ENCODE data around the gene TCF4.

Gene TCF4

DNA sequence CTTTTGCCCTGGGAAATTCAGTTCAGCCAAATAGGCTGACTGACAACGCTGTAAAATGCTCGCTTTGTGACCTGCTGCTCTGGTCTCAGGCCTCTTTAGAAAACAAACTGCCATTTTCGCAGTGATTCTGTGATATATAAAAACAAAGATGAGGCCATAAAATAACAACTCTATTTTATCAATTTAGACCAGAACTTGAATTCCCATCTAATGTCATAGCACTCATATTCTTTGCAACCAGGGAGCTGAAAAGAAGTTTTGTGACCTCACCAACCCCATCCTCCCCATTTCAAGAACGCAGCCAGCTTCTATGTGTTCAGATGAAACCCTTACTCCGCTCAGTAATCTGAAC, 40.3 kb downstream of the TCF4 start:
- no peak for DNase-seq (ENCODE audit: low read depth in 2 of 2, low spot score in 1 of 2)

DNA sequence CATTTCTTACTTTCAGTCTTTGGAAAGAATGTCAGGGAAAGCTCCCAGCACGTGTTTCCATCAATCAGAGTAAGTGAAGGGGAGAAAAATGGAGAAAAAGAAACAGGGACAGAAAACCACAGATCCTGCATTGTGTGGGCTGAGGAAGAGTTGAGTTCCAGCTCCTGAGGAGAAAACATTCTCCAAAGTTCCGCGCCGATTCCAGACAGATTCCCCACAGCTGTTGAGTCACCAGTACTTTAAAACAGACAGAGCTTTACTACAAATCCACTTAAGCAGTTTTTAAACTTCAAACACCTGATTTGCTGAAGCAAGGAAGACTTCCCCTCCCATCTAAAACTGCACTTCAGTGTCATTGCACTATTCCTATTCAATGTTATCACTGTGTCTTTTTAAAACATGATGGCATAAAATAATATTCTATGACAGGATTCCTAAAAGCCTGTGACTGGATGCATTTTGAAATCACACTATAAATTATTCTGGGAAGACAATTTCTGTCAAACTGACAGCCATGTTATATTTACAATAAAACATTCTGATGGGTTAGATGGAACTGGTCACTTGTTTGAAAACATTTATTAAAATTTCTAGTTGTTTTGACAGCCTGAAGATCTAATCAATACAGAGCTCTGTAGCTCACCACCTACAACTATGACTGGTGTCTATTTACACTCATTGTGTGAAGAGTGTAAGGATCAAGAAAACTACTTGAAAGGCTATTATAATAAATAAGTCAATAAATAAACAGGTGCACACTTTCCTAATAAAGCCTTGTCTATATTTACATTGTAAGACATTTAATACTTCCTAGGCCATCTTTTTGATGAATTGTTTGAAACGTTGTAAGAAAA, 40.9 kb downstream of the TCF4 start:
- DNase-seq (ENCODE audit: low read depth in 2 of 2, low spot score in 1 of 2) = no peak

DNA sequence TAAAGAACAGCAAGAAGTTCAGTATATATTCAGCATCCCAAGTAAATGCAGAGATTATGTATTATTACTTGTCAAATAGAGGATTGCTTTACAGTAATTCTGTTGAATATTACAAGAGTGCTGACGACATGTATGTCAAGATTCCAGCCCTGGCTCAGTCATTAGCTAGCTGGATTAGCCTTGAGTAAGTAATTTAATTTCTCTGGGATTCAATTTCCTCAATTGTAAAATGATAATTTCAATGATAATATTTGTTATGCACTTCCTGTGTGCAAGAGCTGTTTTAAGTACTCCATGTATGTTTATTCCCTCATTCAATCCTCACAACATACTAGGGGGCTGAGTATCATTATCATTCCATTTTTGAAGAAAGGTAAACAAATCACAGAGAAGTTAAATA, 44.0 kb downstream of the TCF4 start:
- no peak for DNase-seq (ENCODE audit: low read depth in 2 of 2, low spot score in 1 of 2)

DNA sequence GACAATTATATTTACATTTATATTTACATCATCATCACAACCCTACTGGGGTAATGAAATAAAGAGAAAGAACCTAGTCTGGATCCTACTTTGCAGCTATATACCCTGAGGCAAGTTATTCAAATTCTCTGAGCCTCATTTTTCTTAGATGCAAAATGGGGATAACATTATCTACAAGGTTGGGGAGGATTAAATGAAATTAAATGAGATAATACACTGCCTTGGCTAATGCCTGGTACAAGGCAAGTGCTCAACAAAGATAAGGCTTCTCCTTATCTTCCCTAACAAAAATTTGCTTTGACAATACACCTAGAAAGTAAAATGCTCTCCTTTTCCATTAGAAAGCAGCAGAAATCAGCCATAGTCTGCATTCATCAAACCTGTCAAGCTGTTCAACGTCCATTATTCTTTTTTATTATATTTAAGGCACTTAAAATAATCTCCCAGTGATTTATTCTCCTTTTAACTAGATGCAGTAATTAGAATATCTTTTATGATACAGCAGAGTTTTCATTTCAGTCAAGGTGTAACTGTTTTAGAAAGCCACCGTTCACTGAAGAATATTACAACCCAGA, 44.8 kb downstream of the TCF4 start:
- no peak for DNase-seq (ENCODE audit: low read depth in 2 of 2, low spot score in 1 of 2)

DNA sequence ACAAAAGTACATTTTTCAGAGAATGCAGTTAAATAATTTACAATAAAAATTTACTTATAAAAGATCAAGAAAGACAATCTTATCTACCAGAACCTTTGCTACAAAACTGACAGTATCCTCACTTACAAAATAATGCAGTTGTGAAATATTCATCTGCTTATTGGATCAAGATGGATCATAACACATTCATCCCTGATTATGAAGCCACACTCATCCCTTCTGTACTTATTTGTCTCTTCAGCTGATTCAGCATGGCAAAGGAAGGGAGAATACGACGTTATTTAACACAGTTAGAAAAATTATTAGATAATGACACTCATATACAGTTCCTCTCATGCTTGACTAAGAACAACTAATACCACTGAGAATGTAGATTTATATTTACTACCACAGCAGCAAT, 46.4 kb downstream of the TCF4 start:
- DNase-seq (ENCODE audit: low read depth in 2 of 2, low spot score in 1 of 2) = no peak

DNA sequence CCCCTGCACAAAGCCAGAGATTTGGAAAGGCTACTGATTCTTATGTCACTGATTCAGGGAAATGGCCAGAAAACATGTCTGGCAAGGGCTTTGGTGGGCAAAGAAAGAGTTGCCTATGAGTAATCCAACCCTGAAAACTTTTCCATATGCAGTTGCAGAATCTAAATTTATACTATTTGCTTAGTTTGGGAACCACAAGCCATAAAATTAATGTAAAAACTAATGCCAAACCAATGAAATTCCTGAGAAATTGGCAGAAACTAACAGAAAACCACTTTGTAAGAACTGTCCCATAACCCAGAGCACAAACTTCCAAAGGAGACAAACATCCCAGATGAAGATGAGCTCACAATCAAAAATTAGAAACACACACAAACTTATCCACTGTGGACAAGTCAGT, 48.8 kb downstream of the TCF4 start:
- no peak for DNase-seq (ENCODE audit: low read depth in 2 of 2, low spot score in 1 of 2)

DNA sequence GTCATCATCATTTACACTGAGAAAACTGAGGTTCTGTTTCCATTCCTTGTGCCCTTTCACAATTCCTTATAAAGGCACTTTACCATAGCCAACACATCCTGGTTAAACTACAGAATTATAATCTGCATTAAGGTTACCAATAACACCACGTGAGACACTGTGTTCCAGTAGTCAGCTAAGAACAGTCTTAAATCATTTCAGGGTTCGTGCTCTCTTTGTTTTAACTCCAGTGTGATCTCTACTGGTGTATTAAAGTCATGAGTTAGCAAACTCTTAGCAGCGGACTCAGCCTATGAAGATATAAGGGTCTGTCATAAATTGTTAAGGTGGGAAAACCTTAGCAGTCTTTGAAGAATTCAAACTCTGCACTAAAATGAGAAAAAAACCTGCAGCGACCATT, 53.0 kb downstream of the TCF4 start:
- no peak for DNase-seq (ENCODE audit: low read depth in 2 of 2, low spot score in 1 of 2)

DNA sequence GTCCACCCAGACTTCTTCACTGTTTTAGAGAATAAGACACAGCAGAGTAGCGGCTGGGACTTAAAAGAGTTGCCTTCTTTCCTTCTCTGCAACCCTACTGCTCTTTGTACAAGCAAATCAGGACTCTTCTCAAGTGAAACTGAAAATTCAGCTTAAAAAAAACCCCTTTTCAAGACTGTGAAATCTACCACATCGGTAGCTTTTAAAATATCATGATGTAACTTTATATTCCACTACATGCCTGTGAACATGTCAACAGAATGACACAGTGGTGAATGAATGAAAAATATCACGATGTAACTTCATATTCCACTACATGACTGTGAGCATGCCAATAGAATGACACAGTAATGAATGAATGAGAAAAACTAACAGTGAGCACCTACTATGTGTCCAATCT, 53.4 kb downstream of the TCF4 start:
- DNase-seq (ENCODE audit: low read depth in 2 of 2, low spot score in 1 of 2) = no peak

DNA sequence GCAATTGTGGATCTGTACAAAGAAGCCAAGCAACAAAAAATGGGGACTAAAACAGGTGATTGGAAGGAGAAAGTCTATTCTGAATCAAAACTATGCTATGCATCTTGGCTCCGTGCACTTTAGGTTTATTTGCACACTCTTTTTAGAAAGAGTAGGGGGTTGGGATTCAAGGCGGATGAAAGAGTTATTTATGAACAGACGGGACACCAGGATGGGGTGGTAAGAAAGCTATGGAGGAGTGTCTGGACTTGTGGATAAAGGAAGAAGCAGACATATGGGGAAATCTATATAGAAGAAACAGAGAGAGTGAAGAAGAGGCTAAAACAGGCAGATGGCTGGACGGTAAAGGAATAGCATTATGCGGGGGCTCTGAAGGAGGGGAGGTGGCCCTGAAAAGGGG, 57.8 kb downstream of the TCF4 start:
- DNase-seq (ENCODE audit: low read depth in 2 of 2, low spot score in 1 of 2) = no peak

DNA sequence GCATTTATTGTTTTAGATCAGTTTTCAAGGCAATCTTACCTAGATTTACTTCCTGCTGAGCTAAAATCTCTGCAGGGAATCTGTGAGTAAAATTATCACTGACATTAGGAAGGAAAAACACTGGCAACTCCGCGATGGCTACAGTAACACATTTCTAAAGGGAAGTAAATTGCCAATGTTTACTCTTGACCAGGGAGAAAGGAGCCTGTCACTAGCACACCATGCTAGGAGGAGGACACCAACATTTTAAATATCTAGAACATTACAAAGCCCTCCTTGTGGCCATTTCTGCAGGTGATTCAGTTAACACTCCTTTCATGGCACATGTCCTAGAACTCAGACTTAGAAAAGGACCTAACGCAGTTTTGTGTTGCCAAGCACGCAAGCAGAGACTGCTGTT, 58.4 kb downstream of the TCF4 start:
- DNase-seq (ENCODE audit: low read depth in 2 of 2, low spot score in 1 of 2) = no peak

DNA sequence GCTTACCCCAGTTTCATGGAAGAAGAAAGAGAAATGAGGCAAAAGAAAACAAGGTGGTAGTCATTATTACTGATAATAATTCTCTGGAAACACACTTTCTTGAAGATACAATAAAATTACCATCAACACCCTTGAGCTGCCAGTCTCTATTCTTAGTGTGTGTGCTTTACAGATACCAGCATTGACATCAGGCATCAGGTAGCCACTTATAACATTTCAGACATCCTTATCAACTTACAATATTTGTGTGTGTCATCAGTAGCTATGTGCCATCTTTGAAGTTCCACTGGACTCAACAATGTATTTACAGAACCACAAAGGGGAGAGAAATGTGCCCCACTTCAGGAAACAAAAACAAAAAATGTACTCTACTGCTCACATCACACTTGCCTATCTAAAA, 62.1 kb downstream of the TCF4 start:
- no peak for DNase-seq (ENCODE audit: low read depth in 2 of 2, low spot score in 1 of 2)

DNA sequence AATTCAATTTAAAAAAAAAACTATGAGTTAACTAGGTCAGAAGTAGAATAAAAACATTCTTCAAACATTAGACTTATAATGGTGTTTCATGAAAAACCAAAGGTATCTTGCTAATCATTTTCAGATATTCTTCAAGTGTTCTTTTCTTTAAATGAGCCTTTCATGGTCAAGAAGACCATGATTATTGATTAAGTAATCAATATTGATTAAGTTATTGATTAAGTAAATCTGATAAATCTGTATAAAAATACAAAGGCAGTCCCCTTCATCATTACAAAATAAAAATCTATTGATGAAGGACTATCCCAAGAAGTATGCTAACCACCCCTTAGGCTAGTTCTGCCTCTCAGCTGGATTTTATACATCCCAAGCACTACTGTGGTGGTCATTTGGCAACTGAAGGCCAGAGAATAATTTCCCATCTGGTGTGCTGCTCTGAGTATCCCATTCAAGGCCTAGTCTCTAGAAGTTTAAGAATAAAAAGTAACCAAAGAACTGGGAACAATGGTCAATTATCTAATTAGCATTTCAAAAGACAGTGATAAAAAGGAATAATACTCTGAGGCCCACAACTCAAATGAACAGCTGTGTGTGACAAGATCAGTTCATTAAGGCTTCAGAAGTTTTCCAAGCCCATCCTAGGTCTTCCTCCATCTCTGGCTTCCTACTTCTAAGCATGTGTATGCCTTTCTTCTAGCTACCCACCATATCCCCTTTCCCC, 63.5 kb downstream of the TCF4 start:
- DNase-seq (ENCODE audit: low read depth in 2 of 2, low spot score in 1 of 2) = no peak

DNA sequence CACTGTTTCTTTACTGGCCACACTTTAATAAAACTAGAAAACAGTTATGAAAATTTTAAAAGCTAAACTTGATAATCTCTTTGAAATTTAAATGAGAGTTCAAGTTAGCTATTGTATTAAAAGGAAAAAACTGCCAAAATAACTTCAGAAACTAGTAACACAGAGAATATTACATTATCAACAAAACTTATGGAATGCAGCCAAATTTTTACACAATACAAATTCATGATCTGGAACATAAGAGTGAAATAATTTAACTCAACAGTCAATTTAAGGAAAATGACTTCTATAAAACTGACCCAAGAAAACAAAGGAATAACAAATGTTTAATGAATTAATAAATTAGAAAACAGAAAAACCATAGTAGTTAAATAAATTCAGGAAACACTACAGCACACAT, 65.0 kb downstream of the TCF4 start:
- DNase-seq (ENCODE audit: low read depth in 2 of 2, low spot score in 1 of 2) = no peak

DNA sequence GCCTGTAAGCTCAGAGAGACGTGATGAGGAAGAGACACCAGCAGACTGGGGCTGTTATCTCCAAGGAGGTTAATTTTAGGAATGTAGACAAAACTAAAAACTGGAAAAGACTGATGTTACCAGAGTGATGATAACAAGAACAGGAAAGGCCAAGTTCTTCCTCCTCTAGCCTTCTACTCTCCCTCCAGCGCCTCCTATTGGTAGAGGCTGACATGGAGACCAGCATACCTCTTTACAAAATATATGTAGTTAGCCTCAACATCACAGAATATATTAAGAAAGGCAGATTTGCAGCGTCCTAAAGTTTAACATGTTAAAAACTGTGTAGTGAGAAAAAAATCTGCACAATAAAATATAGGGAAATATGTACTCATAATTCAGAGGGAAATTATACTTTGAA, 66.0 kb downstream of the TCF4 start:
- no peak for DNase-seq (ENCODE audit: low read depth in 2 of 2, low spot score in 1 of 2)

DNA sequence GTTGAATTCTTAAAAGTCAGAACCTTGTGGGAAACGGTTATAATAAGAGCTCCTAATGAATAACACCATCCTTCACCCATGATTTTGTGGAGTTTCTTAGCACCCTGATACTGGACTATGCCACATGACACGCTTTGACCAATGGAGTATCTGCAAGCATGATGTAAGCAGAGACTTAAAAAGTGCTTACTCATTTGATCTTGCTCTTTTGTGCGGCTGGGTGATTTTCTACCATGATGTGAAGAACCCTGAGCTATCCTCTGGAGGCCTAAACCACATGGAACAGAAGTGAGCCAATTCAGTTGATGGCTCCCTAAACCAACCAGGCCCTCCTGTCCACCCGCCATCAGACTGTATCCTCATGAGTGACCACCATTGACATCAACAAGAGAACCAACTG, 70.9 kb downstream of the TCF4 start:
- DNase-seq (ENCODE audit: low read depth in 2 of 2, low spot score in 1 of 2) = no peak

DNA sequence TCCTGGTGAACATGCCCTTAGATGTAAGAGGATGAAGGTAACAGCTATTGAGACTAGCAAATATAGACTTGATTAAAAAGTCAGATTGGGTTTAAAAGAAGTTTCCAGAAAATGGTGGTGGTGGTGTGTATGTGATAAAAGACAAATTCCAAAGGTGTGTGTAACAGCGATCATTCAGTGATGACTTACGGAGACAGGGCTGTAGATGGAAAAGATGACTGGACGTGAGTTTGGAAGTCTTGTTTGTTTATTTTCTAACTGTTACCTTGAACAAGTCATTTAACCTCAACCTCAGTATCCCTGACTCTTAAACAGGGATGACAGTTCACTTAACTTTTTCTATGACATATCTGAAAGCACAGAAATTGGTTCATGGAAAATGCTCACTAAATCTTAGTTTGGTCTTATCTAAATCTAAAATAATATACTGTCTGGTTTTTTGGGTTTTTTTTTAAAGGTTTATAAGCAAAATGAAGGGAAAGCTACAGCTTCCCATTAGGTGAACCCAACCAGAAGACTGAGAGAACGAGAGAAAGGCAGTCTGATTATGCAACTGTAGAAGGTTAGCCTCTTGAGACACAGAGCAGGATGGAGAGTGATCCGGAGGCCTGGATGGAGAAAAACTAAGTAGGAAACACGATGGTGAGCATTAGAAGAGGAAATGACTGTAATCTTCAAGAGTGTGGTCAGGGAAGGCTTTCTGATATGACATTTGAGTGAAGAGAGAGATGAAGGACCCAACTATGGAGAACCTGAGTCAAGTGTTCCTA, 71.9 kb downstream of the TCF4 start:
- no peak for DNase-seq (ENCODE audit: low read depth in 2 of 2, low spot score in 1 of 2)

DNA sequence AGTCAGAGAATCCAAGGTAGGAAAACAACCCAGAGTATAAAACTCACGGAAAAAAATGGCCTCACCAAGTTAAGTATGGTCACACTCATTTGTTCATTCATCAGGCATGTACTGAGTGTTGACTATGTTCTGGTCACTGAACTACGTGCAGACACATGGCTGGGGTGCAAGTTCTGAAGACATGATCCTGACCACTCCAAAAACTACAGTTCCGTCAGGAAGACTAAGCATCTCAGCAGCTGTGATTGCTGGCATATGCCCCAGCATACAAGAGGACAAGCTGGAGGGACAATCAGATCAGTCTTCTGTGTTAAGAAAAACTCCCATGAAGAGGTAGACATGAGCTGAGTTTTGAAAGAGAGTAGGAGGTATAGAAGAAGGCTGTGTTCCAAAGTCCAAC, 72.8 kb downstream of the TCF4 start:
- DNase-seq (ENCODE audit: low read depth in 2 of 2, low spot score in 1 of 2) = no peak

DNA sequence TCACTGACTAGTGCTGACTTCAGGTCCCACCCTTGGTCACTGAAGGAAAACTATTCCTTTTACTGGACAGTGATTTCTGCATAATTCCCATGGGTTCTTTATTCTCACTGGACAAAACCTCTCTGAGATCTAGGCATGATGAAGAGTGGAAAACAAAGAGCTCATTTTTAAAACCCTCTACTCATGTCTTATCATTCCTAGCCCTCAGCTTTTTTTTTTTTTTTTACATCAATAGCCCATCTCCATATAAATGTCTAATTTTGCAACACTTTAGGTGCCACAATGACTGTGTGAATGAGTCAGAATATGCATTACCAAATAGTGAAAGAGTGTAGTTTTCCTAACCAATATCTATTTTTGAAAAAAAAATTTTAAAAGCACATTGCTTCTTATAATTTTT, 74.8 kb downstream of the TCF4 start:
- DNase-seq (ENCODE audit: low read depth in 2 of 2, low spot score in 1 of 2) = no peak

DNA sequence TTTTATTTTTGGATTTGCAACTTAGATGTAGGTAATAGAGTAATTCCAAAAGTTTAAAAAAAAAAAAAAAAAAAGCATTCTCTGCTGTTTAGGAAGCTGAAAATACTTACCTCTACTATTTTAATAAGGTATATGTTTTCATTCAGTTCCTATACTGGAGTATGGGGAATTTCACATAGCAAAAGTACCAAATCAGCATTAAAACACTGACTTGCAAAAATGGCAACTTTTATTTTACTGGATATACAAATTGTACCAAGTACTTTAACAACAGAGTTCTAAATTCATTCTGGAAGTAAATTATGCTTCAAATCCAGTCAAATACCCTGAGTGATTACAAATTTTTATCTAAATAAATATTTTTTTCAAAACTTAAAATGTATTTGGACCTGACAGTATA, 76.7 kb downstream of the TCF4 start:
- no peak for DNase-seq (ENCODE audit: low read depth in 2 of 2, low spot score in 1 of 2)

DNA sequence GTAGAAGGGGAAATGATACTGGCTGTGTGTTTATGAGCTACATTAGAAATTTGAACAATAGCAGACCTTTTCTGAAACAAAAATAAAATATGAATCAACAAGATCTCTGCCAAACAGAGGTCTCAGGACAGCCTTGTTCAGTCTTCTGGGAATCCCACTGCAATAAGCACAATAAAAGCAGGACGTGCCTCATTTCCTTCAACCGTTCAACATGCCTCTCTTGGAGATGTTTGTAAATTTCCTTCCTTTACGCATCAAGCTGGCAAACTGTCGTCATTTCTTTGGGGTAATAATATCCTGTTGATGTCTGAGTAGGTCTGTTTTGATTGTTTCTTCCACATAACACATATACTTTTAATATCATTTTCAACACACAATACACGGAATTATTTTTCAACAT, 77.2 kb downstream of the TCF4 start:
- DNase-seq (ENCODE audit: low read depth in 2 of 2, low spot score in 1 of 2) = no peak

DNA sequence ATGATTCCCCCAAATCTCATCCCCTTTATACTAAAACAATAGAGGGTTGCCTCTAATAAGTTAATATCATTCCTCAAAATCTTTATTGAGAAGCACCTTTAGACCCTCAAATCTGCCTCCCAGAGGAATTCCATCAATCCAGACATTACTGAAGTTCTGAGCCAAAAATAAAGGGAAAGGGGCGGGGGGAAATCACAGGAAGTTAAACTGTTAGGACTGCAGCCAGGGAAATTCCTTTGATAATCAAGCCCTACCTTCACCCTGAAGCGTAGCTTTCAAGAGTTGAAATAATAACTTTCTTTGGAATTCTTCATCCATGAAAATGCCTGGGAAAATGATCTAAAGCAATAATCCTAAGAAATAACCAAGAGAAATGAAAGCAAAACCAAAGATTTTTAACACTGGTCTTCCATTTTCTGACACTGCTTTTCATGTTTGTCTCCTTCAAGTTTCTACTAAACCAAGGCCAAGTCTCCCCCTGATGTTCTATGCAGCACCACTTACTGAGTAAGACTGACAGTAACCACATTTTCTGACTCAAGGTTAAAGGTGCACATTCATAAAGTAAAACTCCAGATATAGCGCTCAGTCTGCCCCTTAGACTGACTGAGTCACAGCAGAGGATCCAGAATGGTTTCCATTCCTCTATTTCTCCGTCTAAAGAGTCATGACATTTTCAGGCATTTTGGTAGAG, 78.2 kb downstream of the TCF4 start:
- no peak for DNase-seq (ENCODE audit: low read depth in 2 of 2, low spot score in 1 of 2)

Measured in stimulated activated CD8-positive, alpha-beta memory T cell treated with anti-CD3 and anti-CD28 coated beads, Interleukin-4, amount 100 ng/mL, for 4 hours (primary cell).